ENCODE results near the gene CIRBP. TPM values are rescaled to one million over a fixed set of nuclear protein-coding genes. Genes with fewer than 3 reads are reported as not detected.

Gene CIRBP
- total and polyA plus RNA-seq, 12 donors, result 180 to 356 (median 280) TPM

- Histone ChIP-seq H3K27ac (peak overlapping the region; percentile 91 to 100 (median 98)), H3K4me1 (peaks cover 64 to 91% (median 88%) of the 10 kb centered on the region in 9 donors), H3K9me3 (no peaks in the 10 kb centered on the region), H3K4me3 (peak overlapping the region; percentile 57 to 98 (median 70)), H3K27me3 (no peaks in the 10 kb centered on the region), H3K36me3 (peaks cover 0 to 50% (median 45%) of the 10 kb centered on the region in 9 donors)
- 23 to 25% methylated on average over 8 of the region's 8 CpGs for WGBS, 2 donors
- TF ChIP-seq CTCF (IDR thresholded peaks at IDR 0.05), result no peak
- ATAC-seq, result no peak
- intact Hi-C loops (cut with DNase I), result loop anchor here in 4 of 10 donors (10.0 kb wide), 3 partner anchors 134 to 234 kb away; partner anchors contain the start of genes DAZAP1 (in 3 of the 4) and GAMT (in 3 of the 4)
- DNase-seq, result no peak
Observed at GRCh38 chr19:1270213-1270853, 1.2 kb downstream of the CIRBP start.

- Histone ChIP-seq H3K4me3 (peak overlapping the region; percentile 57 to 98 (median 70)), H3K27me3 (no peaks in the 10 kb centered on the region), H3K36me3 (peaks cover 0 to 50% (median 45%) of the 10 kb centered on the region in 9 donors), H3K27ac (peak overlapping the region in 9 of 10 donors; percentile 91 to 100 (median 98)), H3K9me3 (no peaks in the 10 kb centered on the region), H3K4me1 (peaks cover 57 to 86% (median 82%) of the 10 kb centered on the region in 9 donors)
- no peak for TF ChIP-seq CTCF (IDR thresholded peaks at IDR 0.05)
- intact Hi-C loops (cut with DNase I), result loop anchor here in 4 of 10 donors (10.0 kb wide), 3 partner anchors 134 to 234 kb away; partner anchors contain the start of genes DAZAP1 (in 3 of the 4) and GAMT (in 3 of the 4)
- DNase-seq, result no peak
- no peak for ATAC-seq
- 51 to 58% methylated on average over 26 of the region's 26 CpGs for WGBS, 2 donors
Observed at GRCh38 chr19:1270854-1271527, 1.9 kb downstream of the CIRBP start.

- Histone ChIP-seq H3K4me1 (peaks cover 61 to 86% (median 83%) of the 10 kb centered on the region in 9 donors), H3K27ac (peak overlapping the region in 8 of 10 donors; percentile 11 to 100 (median 98)), H3K27me3 (no peaks in the 10 kb centered on the region), H3K36me3 (peaks cover 0 to 50% (median 45%) of the 10 kb centered on the region in 9 donors), H3K9me3 (no peaks in the 10 kb centered on the region), H3K4me3 (peak overlapping the region in 9 of 10 donors; percentile 58 to 98 (median 71))
- 59% methylated on average over 37 of the region's 37 CpGs for WGBS, 2 donors
- no peak for ATAC-seq
- peak in 1 of 2 donors; percentile 42 for DNase-seq
- TF ChIP-seq CTCF (IDR thresholded peaks at IDR 0.05), result no peak
- intact Hi-C loops (cut with DNase I), result loop anchor here in 4 of 10 donors (10.0 kb wide), 3 partner anchors 133 to 233 kb away; partner anchors contain the start of genes DAZAP1 (in 3 of the 4) and GAMT (in 3 of the 4)
Observed at GRCh38 chr19:1271528-1272422, 2.6 kb downstream of the CIRBP start.
